ENCODE measurements around the gene ACP7. TPM values are rescaled to one million over a fixed set of nuclear protein-coding genes. Genes with fewer than 3 reads are reported as not detected.

The ACP7 gene
- total and polyA plus RNA-seq, 10 of the 15 experiments (the other 5 are each of a cell fraction or from before 2014, with no cell fraction given) = not detected

GRCh38 chr19:39146091-39146490 is 61.9 kb downstream of the ACP7 start:
- Histone ChIP-seq H3K4me3 (no peak overlapping the region), H3K27me3 (replicated peaks in 1 of 2; ENCODE audit: control insufficient read depth in 2 of 2, insufficient read depth in 2 of 2, low read length in 1 of 2) (no peaks in the 10 kb centered on the region), H3K4me2 (ENCODE audit: control insufficient read depth, insufficient read depth) (no peak overlapping the region), H4K20me1 (ENCODE audit: control insufficient read depth, insufficient read depth) (no peaks in the 10 kb centered on the region), H3K9ac (ENCODE audit: control insufficient read depth, insufficient read depth, low read length) (no peak overlapping the region), H3K36me3 (ENCODE audit: control insufficient read depth in 2 of 2, insufficient read depth in 2 of 2, low read length in 1 of 2) (peaks cover 0 to 4% of the 10 kb centered on the region in 2 experiments; a peak in 2 of 4 replicates), H3K9me3 (replicated peaks; ENCODE audit: control insufficient read depth, insufficient read depth, low read length) (no peaks in the 10 kb centered on the region), H2AFZ (ENCODE audit: control insufficient read depth, low read depth, low read length) (no peak overlapping the region), H3K79me2 (ENCODE audit: control insufficient read depth, insufficient read depth, low read length) (no peaks in the 10 kb centered on the region), H3K4me1 (ENCODE audit: control insufficient read depth, insufficient read depth, low read length) (0 out of 2 replicates have a peak, but pooled peaks cover 4% of the 10 kb centered on the region), H3K27ac (ENCODE audit: control insufficient read depth, insufficient read depth) (no peak overlapping the region)
- no TSS peak for BruUV-seq (replicated peaks)
- 100% methylated on average over 1 of the region's 1 CpG for WGBS (ENCODE audit: insufficient coverage, insufficient replicate concordance, low lambda C conversion rate, missing lambda C conversion rate)
- FAIRE-seq = no peak
- CTCF ChIA-PET = interaction anchor here (2.1 kb wide), 1 partner anchor 24 kb away, joined by 8 read pairs; no protein-coding TSS in a partner anchor
- ATAC-seq = no peak
- no peak for TF ChIP-seq FOXK2 (IDR thresholded peaks at IDR 0.05)
- TF ChIP-seq RB1 (IDR thresholded peaks at IDR 0.05; ENCODE audit: borderline replicate concordance) = no peak
- no peak for TF ChIP-seq HDGF (IDR thresholded peaks at IDR 0.05)
- TF ChIP-seq, protein P1, sequence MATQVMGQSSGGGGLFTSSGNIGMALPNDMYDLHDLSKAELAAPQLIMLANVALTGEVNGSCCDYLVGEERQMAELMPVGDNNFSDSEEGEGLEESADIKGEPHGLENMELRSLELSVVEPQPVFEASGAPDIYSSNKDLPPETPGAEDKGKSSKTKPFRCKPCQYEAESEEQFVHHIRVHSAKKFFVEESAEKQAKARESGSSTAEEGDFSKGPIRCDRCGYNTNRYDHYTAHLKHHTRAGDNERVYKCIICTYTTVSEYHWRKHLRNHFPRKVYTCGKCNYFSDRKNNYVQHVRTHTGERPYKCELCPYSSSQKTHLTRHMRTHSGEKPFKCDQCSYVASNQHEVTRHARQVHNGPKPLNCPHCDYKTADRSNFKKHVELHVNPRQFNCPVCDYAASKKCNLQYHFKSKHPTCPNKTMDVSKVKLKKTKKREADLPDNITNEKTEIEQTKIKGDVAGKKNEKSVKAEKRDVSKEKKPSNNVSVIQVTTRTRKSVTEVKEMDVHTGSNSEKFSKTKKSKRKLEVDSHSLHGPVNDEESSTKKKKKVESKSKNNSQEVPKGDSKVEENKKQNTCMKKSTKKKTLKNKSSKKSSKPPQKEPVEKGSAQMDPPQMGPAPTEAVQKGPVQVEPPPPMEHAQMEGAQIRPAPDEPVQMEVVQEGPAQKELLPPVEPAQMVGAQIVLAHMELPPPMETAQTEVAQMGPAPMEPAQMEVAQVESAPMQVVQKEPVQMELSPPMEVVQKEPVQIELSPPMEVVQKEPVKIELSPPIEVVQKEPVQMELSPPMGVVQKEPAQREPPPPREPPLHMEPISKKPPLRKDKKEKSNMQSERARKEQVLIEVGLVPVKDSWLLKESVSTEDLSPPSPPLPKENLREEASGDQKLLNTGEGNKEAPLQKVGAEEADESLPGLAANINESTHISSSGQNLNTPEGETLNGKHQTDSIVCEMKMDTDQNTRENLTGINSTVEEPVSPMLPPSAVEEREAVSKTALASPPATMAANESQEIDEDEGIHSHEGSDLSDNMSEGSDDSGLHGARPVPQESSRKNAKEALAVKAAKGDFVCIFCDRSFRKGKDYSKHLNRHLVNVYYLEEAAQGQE (IDR thresholded peaks at IDR 0.05; ENCODE audit: low read depth, low read length) = no peak
- SMC1A ChIA-PET (ENCODE audit: uncharacterized antibody, unreplicated experiment) = interaction anchor here (0.6 kb wide), 1 partner anchor 72 kb away, joined by 3 read pairs; no protein-coding TSS in a partner anchor
- in situ Hi-C loops (cut with MboI) (no loop called here), intact Hi-C loops (cut with micrococcal nuclease; ENCODE audit: unreplicated experiment) (no loop called here)
- RAD21 ChIA-PET (ENCODE audit: unreplicated experiment) = no interaction called here
- DNase-seq (ENCODE audit: low read depth, low spot score) = no peak
- POLR2A ChIA-PET = no interaction called here
